GM18498 (cell line): ENCODE measurements around the gene TUSC2.
"Not testable (repeated sequence)": the region's sequence is repeated elsewhere in the genome, so short reads cannot be mapped to it uniquely, and the experiment has no call there.

Experiments used
- ATAC-seq: cut with Tn5 transposase; IDR thresholded peaks from one replicate; pipeline ENCODE4 v1.9.1; 2021; ENCODE audit warnings: mild to moderate bottlenecking, moderate library complexity; ENCODE audit not compliant: unreplicated experiment

TUSC2 gene

GRCh38 chr3:50297384-50297775, 30.6 kb downstream of the TUSC2 start:
- no peak for ATAC-seq

DNA sequence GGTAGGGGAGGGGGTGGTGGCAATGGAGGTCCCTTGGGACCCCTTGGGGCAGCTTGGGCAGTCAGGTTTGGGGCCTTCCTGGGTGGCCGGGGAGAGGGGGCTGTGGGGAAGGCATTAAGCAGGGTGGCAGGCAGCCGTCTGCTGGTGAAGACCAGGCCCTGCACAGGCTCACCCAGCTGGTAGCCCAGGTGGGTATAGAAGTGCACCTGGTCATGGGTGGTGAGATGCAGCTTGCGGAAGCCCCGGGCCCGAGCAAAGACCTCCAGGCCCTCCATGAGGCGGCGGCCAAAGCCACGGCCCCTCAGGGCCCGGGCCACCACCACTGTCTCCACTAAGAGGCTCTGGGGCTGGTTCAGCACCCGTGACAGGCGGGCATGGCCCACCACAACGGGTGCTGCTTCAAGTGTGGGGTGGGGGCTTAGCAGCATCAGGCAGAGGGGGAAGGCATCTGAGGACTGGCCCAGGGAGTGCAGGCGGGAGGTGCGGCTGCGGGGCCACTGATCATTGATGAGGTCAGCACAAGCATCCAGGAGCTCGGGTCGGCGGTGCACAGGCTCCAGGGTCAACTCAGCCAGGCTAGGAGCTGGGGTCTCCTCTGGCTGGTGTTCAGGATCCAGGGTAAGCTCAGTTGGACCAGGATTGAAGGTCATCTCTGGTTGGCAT, 31.2 kb downstream of the TUSC2 start:
- ATAC-seq: no peak

DNA sequence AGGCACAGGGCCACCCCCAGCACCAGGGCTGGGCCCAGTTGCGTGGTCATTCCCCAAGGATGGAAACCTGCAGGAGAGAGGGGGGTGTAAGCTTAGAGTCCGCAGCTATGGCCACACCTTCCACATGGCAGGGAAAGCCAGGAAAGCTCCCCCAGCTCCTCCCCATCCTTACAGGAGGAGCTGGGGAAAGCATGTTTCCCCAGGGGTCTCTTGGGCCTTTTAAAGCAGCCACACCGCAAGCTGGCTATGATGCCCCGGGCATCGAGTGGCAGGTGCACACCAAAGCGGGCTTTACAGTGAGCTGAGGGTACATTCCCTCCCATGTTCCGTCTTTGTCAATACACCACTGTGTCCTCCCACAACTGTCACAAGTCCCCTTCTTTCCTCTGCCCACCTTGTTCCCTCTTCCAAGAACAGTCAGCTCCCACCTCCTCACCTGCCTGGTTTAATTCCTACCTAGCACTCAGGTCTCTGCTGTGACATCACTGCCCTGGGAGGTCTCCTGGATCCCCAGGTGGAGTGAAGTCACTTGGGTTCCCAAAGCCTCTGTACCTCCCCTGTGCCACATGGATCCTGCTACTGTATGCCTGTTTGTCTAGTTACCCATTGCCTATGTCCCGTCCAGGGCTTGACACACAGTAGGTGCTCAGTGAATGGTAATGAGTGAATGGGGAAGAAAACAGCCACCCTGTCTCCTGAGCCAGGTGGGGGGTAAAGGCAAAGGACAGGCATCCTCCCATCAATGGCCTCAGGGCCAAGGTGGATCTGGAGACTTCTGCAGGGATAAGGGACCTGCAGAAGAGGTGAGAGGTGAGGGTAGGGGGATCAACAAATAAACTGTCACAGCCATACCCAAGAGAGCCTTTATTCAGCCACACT, 32.2 kb downstream of the TUSC2 start:
- no peak for ATAC-seq

DNA sequence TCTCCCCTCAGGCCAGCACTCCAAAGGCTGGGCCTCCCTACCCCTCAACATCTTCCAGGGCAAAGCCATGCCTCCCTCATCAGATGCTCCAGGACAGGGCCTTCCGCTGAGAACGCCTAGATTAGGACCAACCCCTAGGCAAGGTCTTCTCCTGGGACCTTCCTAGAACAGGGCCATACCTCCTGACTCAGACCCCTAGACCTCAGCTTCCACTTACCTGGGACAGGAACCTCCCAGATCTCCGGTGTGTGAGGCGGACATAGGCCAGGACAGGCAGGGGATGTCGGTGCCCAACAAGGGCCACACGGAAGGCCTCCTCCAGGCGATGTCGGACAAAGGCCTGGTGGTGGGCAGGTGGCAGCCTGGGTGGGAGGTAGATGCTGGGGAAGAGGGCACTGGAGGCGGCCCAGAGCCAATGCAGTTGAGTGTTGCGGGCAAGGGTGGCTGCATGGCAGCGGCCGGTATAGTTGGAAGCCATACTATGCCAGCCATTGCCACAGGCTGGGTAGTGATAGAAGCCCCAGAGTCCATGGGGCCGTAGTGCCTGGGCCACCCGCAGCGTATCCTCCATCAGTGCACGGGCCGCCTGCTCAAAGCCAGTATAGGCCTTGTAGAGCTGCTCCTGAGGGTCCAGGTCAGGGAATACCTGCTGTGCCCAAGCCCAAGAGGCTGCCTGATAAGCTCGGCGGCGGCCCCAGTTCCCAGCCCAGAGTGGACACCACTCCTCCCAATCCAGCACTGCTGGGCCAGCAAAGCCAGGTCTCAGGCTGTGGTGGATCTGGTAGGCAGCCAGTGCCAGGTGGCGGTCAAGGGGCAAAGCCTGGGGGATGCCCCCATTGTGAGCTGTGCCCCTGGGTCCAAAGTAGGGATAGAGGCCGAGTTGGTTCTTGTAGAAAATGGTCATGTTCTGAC, 33.3 kb downstream of the TUSC2 start:
- ATAC-seq: no peak

GRCh38 chr3:50294089-50294488, 33.9 kb downstream of the TUSC2 start:
- no peak for ATAC-seq

- ATAC-seq: no peak
Observed at GRCh38 chr3:50293079-50293801, 34.8 kb downstream of the TUSC2 start.

DNA sequence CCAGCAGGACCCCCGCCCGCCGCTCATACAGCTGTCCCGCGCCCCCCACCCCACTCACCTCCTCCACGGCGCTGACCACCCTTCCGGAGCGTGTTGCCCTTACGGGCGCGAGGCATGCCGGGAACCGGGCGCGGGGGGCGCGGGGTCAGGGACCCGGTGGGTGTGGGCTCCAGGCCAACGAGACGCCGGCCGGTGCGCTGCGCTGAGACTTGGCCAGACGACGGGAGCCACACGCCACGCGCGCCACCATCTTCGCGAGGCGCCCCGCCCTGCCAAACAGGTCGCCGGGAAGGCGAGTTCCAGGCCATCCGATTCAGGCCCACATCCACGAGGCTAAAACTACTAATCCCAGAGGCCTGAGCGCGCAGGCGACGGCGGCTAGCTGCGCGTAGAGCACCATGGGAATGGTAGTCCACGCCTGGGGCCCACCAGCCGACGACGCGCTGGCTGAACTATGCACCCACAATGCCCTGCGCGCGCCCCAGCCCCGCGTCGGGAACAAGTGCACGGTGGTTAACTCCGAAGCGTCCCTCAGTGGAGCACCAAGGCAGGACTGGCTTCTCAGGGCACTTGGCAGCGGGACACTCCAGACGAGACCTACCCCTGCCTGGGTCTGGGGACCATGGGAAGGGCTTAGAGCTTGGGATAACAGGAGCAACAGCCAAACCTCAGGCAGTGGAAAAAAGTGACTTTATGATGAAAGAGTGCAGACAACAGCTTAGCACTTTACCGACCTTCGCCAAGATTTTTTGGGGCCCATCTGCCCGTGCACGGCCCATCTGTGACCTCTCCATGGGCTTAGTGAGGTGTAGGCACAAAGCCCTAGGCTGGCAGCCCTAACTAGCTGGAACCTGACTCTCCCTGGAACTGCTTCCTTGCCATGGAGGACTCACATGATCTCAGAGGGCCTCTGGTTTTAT, 35.6 kb downstream of the TUSC2 start, which contains the start of gene IFRD2:
TSS of gene IFRD2 (minus strand) at position 271 of the 920 bp plus-strand sequence. CDS start at position 116, 155 bp downstream.
- peak; percentile 95 for ATAC-seq

DNA sequence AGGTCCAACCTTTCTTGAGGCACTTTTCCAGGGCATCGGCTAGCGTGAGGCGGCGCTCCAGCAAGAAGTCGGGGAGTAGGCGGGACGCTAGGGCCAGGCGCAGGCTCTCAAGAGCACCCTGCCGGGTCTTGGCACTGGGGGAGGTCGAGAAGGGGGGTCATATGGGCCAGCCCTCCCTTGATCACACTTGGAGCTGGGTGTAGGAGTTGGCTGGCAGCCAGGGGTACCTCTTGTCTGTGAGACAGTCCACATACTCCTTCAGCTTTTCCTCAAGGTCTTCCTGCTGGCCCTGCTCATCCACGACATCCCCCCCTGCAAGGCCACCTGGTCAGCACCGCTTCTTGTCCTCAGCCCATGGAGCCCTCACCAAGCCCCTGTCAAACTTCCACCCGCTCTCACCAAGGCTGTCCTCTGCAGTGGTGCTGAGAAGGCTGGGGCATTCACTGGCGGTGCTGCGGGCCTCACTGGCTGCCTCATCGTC, 37.8 kb downstream of the TUSC2 start:
- no peak for ATAC-seq

DNA sequence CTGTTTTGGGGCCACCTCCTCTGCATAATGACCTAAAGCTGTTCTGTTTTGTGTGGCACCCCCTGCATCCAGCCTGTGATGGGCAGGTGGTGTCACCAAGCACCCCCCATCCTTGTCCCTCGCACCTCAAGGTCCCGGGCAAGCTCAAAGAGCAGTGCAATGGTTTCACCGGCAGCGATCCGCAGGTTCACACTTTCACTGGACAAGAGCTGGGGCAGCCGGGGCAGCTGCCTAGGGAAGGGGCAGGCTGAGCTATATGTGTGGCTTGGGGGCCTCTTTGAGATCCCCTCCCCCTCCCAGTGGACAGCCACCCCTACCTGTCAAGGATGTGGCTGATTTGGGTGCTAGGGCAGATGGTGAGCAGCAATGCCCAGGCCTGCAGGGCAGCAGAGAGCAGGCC, 38.9 kb downstream of the TUSC2 start:
- ATAC-seq: no peak

GRCh38 chr3:50288387-50289007, 39.5 kb downstream of the TUSC2 start:
- no peak for ATAC-seq

GRCh38 chr3:50287262-50287661, 40.8 kb downstream of the TUSC2 start:
- ATAC-seq: no peak

DNA sequence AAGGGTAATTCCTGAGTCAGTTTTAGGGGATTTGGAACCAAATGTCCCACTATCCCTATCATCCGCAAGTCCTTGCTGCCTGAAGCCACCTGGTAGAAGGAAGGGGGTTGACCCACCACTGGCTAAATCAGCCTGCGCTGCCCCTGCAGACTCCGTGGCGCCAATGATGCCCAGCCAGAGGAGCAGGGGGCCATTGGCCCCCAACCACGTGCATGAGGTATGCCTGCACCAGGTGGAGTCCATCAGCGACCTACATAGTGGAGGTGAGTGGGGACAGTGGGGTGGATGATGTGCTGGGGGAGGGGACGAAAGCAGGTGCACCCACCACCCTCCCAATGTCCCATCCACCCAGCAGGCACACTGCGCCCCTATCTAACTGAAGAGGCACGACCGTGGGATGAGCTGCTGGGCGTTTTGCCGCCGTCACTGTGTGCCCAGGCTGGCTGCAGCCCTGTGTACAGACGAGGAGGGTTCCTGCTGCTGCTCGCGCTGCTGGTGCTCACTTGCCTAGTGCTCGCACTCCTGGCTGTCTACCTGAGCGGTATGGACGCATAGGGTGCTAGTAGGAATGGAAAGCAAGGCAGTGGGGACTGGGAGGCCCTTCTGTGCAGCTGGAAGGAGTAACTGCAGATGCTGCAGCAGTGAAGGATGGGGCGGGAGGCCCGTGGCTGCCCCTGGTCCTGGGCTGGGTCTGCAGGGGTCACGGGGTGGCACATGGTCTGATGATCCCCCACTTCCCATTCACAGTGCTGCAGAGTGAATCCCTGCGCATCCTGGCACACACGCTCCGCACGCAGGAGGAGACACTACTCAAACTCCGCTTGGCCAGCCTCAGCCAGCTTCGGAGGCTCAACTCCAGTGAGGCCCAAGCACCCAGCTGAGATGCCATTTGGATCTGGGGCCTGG, 41.4 kb downstream of the TUSC2 start:
- no peak for ATAC-seq

- not testable (repeated sequence) for ATAC-seq
Observed at GRCh38 chr3:50284121-50284520, 43.9 kb downstream of the TUSC2 start.

DNA sequence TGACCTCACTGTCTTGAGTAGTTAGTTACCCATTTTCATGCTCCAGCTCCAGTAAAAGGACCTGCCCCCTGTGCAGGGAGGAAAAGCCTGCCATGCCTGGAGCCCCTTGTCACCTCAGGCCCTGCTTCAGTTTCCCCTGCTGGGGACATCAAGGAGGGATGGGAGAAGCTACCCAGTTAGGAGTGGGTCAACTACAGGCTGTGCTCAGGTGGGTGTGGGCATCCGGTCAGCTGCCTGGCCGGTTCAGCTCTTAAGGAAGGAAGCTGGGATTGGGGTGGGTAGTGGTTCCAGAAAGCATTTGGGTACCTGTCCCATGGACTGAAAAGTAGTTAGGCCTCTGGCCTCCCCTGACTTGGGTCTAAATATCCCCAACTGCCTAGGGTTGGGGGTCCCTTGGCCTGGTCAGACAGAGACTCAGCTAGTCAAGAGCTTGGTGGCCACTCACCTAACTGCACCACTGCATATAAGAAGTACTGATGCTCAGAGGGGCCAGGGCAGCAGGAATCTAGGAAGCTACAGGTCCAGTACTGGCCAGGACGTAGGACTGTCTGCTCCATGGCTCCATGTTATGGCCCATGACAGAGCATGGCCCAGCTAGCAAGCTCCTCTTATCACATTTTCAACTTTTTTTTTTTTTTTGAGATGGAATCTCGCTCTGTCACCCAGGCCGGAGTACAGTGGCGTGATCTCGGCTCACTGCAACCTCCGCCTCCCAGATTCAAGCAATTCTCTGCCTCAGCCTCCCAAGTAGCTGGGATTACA, 48.6 kb downstream of the TUSC2 start:
- ATAC-seq: no peak

- no peak for ATAC-seq
Observed at GRCh38 chr3:50278880-50279224, 49.2 kb downstream of the TUSC2 start, which contains the start of gene LSMEM2. Gene LSMEM2, plus strand, starts transcription at chr3:50279087. Its CDS starts 27 bp downstream, at chr3:50279114.

DNA sequence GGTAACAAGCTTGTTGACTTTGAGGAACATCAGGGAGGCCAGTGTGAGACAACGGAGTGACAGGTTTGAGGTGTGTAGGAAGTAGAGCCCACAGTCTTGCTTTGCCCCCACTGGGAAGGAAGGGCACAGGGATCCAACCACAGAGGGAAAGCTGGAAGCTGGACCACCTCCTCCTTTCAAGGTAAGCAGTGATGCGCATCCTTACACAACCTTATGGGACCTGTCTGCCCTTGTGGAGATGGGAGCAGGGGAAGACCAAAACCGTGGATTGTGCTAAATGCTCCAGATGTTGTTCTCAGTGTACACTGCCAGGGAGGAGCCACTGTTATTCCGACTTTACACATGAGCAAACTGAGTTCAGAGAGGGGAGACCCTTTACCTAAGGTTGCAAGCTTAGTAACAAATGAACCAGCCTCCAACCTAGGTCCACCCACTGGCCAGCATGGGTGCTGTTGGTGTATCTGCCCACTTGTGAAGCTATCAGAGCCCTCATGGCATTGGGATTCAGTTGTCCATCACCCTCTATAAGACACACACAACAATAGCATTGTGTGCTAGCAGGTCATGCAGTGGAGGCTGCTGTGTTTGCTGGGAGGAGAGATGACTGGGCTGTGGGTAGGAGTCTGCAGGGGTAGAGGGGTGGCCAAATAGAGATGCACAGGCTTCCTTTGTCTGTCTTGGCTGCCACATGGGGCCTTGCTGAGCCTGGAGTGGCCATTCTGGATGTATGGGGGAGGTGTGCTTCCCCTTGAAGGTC, 49.7 kb downstream of the TUSC2 start:
- ATAC-seq: no peak
